GM18870 (cell line): ENCODE results near the gene PFKFB1.
"Not testable (repeated sequence)": the region's sequence is repeated elsewhere in the genome, so short reads cannot be mapped to it uniquely, and the experiment has no call there.

Experiments used
- ATAC-seq: cut with Tn5 transposase; IDR thresholded peaks from one replicate; pipeline ENCODE4 v1.9.1; 2021; ENCODE audit warnings: moderate library complexity; ENCODE audit not compliant: unreplicated experiment

Gene PFKFB1

DNA sequence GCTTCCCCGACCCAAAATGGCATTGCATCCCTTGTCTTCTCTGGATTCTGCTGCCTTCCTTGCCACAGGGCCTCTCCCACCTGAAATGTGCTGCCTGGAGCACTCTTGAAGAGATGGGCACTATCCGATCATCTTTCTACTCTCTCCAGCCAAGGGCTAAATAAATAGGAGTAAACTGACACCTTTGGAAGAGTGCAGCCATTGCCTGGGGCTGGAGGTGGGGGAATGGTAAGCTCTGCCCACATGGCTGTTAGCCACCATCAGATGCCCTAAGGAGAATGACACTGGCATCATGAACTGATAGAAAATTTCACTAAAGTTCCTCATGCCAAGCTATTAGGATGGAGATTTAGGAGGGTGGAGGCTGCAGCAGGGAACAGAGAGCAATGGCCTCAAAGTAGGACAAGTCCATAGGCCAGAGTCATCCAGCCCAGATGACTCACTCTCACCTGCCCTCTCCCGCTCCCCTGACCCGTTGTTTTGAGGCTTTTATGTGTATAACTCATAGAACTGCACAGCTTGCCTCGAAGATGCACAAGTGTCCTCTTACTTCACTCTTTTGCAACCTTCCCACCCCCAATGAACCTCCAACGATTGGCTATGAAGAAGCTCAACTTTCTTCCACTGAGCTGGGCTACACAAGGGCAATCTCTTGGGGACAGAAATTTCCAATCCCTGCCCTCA is 822 bp upstream of the PFKFB1 start:
- ATAC-seq, result no peak

DNA sequence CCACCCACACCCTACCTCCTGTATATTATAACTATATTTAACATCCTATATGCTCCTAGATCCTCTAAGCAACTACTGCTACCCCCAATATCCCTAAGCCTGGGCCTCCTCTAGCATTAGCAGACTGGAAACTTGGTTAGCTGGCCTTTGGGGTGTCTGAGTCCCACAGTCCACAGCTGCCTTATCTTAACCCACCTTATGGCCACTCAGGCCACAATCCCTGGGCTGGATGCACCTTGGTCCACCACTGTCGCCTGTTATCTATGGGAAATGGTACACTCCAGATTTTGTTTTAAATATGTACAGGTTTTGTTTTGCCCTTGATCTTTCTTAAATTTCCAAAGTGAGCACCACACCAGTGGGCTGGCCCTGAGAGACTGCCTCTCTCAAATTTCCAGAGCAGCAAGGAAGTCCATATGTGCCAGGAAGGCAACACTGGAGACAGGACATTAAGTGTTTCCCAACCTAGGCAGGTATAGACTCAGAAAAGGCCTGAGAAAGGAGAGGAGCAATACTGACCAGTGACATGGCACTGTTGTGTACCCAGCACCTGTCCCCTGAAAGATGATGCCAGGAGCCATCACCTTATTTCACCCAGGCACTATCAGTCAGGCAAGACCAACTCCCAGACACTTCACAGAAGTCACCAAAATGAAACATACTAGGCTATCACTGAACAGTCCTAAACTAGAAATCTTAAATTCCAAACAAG is 921 bp downstream of the PFKFB1 start:
- ATAC-seq, result no peak

DNA sequence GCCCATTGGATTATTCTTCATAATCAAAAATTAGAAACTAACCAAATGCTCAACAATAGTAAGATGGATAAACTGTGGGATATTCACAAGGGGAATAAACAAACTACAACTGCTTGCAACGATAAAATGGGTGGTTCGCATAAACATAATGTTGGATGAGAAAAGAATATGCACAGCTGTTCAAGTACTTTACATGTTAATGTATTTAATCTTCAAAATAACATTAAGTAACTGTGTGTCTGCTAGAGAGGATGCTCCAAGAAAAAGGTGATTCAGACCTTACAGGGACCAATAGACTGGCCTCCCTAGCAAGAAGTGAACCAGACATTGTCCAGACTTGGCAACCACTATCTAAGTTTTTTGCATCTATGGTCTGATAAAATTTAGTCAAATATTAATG is 2.3 kb downstream of the PFKFB1 start:
- no peak for ATAC-seq

DNA sequence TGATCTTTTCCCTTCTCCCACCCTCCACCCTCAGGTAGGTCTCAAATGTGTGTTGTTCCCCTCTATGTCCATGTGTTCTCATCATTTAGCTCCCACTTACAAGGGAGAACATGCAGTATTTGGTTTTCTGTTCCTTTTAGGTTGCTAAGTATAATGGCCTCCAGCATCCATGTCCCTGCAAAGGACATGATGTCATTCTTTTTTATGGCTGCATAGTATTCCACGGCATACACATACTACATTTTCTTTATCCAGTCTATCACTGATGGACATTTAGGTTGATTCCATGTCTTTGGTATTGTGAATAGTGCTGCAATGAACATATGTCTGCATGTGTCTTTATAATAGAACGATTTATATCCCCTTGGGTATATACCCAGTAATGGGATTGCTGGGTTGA is 10.7 kb downstream of the PFKFB1 start:
- not testable (repeated sequence) for ATAC-seq

DNA sequence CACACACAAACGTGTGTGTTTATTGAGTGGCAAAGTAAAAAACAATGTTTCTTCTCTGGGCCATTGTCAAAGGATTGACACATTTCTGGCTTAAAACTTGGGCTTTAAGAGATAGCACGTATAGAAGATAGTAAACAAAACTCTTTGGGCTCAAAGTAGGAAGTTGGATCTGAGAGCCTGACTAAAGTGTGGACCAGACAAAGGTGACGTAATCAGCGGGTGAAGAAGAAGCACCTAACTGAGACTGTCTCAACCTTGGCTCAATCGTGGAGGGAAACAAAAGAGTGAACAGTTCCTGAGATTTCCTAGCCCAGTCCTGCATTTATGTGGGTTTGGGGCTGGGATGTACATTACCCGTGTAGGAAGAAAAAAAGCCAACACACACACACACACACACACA is 13.7 kb downstream of the PFKFB1 start:
- no peak for ATAC-seq

DNA sequence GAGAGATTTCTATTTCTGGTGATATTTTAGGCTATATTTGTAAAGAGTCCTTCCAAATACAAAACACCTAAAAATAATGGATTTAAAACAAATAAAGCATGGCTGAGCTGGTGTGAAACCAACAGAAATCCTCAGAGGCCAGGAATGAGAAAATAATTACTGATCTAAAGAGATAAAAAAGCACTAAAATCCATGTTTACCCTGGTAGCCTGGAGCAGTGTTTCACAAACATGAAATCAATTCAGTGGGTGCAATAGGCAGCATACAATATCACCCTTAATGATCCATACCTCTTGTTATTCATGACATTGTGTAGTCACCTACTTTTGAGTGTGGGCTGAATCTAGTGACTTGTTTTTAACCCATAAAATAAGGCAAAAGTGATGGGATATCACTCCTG is 14.6 kb downstream of the PFKFB1 start:
- no peak for ATAC-seq

DNA sequence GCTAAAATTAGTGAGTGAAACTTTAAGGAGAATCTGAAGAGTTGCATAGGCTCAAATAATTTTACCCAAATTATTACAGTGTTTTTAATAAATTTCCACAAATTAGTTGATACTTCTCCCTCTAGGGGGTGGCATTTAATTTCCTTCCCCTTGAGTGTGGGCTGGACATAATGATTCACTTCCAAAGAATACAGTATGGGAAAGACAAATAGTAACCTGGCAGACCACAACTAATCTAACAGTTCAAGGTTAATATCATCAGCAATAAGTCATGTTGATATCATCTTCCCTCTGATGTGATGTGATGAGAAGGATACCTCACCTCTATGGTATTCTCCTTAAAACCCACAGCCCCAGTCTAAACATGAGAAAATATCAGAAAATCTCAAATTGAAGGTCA is 15.5 kb downstream of the PFKFB1 start:
- no peak for ATAC-seq

DNA sequence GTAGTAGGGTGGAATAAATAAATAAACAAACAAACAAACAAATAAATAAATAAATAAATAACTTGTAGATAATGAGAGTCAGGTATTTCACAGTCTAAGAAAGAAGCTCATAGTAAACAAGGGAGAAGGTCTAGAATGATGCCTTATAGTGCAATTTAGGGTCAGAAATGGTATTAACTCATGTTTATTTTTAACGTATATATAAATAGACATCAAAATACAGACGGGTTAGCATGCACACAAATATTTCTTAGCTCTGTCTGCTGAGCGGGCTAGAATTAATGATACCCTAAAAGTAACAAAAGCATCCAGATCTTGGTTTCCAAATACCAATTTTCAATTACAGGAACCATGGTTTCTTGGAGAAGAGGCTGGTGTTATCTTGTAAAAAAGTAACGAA is 16.6 kb downstream of the PFKFB1 start:
- ATAC-seq, result no peak

DNA sequence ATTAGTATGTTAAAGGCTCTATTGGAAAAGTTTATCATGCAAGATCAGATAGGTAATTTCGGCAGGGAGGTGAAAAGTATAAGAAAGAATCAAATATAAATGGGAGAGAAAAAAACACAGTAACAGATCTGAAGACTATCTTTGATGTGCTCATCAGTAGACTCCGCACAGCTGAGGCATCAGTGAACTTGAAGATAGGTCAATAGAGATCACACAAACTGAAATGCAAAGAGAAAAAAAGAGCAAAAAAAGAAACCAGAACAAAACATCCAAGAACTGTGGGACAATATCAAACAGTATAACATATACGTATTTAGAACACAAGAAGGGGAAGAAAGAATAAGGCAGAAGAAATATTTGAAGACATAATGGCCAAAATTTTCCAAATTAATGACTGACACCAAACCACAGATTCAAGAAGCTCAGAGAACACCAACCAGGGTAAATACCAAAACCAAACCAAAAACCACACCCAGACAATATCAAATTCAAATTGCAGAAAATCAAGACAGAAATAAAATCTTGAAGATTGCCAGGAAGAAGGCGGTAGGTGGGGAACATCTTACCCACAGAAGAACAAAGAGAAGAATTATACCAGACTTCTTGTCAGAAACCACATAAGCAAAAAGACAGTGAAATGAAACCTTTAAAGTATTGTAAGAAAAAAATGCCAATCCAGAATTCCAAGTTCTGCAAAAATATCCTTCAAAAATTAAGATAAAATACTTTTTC is 29.1 kb downstream of the PFKFB1 start:
- ATAC-seq, result no peak

DNA sequence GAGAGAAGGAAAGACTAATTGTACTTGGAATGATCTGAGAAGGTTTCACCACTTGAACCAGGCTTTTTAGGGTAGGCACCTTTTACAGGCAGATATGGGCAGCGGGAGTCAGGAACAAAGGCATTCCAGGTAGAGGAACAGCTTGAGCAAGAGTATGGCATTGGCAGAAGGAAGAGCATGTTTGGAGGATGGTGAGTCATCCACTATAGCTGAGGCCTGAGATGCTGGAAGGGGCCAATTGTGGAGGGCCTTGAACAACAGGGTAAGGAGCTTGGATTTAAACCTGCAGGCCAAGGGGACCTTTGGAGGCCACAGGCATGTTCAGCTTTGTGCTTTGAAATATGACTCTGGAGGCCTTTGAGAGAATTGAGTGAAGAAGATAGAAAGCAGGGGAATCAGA is 32.2 kb downstream of the PFKFB1 start:
- ATAC-seq, result no peak

DNA sequence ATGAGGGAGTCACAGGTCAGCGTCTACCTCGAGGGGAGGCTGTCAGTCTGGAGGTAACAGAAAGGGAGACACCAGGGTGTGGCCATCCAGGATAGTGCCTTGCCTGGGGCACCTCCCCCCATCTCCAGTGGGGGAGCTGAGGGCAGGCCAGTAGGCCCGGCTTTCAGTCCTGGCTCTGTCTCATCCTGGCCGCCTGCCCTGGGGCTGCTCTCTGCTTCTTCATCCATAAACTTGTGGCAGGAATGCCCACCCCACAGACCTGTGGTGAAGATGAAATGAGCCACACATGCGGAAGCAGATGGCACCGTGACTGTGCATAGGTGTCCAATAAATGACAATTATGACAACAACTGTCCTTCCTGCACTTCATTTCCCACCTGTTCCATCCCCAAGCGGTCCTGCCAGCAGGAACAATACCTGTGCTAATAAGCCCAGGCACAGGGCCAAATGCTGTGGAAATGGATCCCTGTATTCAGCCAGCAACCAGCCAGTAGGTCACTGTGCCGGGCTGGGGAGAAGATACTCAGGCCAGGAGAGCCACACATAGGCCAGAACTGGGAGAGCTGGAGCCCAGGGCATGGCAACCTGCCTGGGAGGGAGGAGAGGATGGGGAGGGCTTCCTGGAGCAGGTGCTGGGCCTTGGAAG is 43.1 kb downstream of the PFKFB1 start:
- ATAC-seq, result no peak

DNA sequence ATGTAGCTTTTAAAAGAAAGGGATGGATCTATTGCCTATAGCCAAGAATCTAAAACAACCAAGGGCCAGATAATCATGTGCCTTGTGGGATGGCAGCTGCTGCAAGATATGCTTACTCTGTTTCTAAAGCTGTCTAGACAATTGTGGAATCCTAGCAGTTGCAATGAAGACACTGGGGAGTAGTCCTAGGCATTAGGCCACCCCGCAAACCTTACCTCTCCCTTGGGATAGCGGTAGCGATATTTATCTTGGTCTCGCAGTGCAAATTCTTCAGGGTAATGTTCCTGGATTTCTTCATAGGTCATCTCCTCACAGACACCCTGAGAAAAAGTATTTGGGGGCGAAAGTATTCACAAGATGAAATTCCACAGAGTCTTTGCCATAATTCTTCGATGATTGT is 48.8 kb downstream of the PFKFB1 start:
- no peak for ATAC-seq

DNA sequence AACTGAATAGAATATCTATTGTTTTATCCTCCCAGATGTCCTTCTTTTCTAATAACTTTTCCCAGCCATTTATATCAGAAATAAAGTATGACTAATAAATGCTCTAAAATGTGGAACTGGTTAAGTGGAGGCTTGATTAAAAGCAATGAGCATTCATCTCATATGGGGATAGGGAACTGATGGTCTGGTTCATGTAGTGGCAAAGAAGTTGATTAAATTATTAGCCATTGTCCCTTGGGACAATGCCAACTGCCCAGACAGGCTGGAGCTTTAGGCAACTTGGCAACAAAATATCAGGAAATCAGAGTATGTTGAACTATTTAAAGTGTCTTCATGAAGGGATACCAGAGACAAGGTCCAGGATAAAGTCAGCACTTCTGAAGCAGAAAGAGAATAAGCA is 49.2 kb downstream of the PFKFB1 start:
- ATAC-seq, result no peak

DNA sequence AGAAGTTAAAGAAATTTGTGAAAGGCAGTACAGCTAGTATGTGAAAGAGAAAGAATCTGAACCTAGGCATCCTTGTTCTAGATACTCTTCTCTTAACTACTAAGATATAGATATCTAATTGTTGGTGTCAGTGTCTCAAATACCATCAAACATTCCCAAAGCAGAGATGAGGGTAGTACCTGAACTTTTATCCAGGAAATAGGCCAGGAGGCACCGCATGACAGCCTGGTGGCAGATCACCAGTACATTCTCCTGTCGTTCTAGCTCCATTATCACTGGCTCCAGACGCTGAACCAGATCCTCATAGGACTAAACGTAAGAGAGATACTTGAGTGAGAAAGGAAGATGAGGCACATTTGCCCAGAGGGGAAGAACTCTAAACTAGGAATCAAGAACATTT is 56.6 kb downstream of the PFKFB1 start:
- no peak for ATAC-seq

DNA sequence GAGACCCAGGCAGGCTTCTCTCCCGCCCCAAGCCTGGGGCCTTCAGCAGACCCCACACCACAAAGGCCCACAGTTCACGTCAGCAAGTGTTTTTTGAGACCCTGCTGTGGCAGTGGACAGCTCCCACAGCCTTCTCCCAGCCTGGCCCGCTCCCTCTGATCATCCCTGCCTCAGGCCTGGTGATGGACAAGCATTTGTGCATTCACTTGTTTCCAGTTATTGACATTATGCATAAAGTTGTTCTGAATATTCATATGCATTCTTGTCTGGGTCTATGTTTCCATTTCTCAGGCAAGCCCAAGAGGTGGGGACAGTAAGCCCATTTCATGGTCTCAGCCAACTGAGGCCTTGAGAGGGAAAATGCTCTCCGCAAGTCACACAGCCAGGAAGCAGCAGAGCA is 58.7 kb downstream of the PFKFB1 start:
- ATAC-seq, result no peak

DNA sequence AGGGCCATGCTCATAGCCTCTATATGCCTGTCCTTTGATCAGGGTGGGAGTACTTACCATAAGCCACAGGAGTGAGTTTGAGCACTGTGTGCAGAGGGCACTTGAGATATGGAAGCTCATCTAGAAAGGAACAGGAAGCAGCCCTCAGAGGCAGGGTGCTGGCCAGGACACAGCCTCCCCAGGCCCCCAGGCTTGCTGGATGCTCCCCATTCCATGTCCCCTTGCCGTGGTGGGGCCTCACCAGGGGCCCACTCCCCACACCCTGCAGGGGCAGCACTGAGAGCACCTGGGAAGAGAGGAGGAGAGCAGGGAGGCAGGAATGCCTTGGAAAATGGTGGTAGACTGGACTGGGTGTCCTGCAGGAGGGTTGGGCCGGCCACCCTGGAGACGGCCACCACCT is 59.1 kb downstream of the PFKFB1 start:
- no peak for ATAC-seq

DNA sequence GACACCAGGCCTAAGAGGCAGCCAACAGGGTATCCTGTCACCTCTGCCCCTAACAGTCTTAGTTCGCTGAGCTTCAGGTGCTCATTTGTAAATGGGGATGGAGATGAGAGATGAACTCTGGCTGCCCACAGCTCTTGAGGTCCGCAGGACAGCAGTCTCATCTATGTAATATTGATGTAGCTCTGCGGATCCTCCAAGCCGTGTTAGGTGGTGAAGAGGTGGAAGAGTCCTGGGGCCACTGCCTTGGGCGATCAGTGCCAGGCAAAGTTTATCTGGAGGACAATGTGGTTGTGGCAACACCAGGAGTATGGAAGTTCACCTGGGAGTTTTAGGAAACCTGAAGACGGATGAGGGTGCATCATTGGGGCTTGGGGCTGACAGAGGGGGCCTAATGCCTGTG is 59.9 kb downstream of the PFKFB1 start:
- no peak for ATAC-seq

DNA sequence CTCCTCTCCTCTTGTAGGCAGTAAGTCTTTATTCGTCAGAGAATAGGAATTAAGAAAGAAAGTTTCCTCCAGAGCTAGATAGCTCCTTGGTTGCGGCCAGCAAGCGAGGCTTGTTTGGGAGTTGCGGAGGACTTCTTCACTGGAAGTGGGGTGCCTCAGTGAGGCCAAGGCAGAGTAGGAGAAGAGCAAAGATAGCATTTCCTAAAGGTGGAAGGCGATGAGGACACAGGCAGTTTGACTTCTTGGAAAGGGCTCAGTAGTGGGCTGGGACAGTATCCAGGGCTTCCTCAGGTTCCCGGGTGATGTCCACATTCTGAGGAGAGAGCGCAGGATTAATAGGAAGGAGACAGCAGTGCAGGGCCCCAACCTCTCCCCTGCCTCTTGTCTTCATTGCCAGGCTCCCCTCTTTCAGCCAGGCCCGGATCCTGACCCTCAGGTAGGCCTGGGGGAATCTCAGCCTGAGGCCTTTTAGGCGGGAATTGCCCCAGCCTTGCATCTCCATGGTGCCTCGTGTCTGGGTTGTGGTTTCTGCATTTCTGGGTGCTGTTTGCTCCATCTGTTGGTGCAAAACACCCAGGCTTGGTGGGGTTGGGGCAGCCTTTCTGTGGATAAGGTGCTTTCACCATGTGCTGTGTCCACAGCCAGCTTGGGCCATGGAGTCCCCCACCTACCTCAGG is 60.7 kb downstream of the PFKFB1 start:
- no peak for ATAC-seq

DNA sequence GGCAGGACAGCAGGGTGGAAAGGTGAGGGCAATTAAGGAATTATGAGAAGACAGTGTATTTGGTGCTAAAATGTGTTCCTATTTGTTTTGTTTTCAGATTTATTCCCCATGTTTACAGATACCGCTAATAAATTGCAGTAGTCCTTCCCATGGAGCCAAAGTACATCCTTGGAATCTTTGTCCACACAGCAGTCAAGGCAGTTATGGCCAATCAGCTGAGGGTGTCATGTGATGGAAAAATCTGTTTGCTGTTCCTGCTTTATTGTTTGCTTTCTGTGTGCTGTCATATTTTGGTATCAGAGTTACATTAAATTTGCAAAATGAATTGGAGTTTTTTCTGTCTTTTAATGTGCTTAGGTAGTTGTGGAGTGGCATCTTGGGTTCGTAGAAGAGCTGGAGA is 62.9 kb downstream of the PFKFB1 start:
- no peak for ATAC-seq

DNA sequence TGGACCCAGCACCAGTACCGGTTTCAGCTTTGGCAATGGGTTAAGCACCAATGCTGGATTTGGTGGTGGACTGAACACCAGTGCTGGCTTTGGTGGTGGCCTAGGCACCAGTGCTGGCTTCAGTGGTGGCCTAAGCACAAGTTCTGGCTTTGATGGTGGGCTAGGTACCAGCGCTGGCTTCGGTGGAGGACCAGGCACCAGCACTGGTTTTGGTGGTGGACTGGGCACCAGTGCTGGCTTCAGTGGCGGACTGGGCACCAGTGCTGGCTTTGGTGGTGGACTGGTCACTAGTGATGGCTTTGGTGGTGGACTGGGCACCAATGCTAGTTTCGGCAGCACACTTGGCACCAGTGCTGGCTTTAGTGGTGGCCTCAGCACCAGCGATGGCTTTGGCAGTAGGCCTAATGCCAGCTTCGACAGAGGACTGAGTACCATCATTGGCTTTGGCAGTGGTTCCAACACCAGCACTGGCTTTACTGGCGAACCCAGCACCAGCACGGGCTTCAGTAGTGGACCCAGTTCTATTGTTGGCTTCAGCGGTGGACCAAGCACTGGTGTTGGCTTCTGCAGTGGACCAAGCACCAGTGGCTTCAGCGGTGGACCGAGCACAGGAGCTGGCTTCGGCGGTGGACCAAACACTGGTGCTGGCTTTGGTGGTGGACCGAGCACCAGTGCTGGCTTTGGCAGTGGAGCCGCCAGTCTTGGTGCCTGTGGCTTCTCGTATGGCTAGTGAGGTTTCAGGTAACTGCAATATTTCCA is 63.5 kb downstream of the PFKFB1 start:
- no peak for ATAC-seq
